HG03175 (cell line): ENCODE results near the gene COL4A1.

Experiments
- ATAC-seq: cut with Tn5 transposase; IDR thresholded peaks from one replicate; pipeline ENCODE4 v1.9.1; 2021; ENCODE audit warnings: mild to moderate bottlenecking, moderate library complexity; ENCODE audit not compliant: unreplicated experiment

The COL4A1 gene

GRCh38 chr13:110244071-110244830 lies 62.7 kb downstream of the COL4A1 start:
- ATAC-seq = no peak

- no peak for ATAC-seq
These were observed 64.3 kb downstream of the COL4A1 start for GRCh38 chr13:110242615-110243014.

GRCh38 chr13:110240943-110241342 lies 66.0 kb downstream of the COL4A1 start:
- ATAC-seq = no peak

GRCh38 chr13:110240352-110240751 lies 66.6 kb downstream of the COL4A1 start:
- ATAC-seq = no peak

- ATAC-seq = no peak
These were observed 67.5 kb downstream of the COL4A1 start for GRCh38 chr13:110239280-110240125.

GRCh38 chr13:110238818-110239195 lies 68.2 kb downstream of the COL4A1 start:
- no peak for ATAC-seq

GRCh38 chr13:110237875-110238817 lies 68.8 kb downstream of the COL4A1 start:
- no peak for ATAC-seq

GRCh38 chr13:110236831-110237261 lies 70.1 kb downstream of the COL4A1 start:
- no peak for ATAC-seq

GRCh38 chr13:110236431-110236830 lies 70.5 kb downstream of the COL4A1 start:
- ATAC-seq = no peak

- ATAC-seq = no peak
These were observed 72.4 kb downstream of the COL4A1 start for GRCh38 chr13:110234532-110234931.

GRCh38 chr13:110233951-110234280 lies 73.0 kb downstream of the COL4A1 start:
- ATAC-seq = no peak

GRCh38 chr13:110233181-110233950 lies 73.6 kb downstream of the COL4A1 start:
- no peak for ATAC-seq

- ATAC-seq = no peak
These were observed 74.2 kb downstream of the COL4A1 start for GRCh38 chr13:110232756-110233155.

- no peak for ATAC-seq
These were observed 74.8 kb downstream of the COL4A1 start for GRCh38 chr13:110232142-110232541.

GRCh38 chr13:110231348-110232047 lies 75.5 kb downstream of the COL4A1 start:
- no peak for ATAC-seq

GRCh38 chr13:110230661-110231347 lies 76.2 kb downstream of the COL4A1 start:
- ATAC-seq = no peak

GRCh38 chr13:110229905-110230563 lies 76.9 kb downstream of the COL4A1 start:
- ATAC-seq = no peak
